ENCODE results near the gene PER1.
"Not testable (repeated sequence)": the region's sequence is repeated elsewhere in the genome, so short reads cannot be mapped to it uniquely, and the experiment has no call there.

Gene PER1

DNA sequence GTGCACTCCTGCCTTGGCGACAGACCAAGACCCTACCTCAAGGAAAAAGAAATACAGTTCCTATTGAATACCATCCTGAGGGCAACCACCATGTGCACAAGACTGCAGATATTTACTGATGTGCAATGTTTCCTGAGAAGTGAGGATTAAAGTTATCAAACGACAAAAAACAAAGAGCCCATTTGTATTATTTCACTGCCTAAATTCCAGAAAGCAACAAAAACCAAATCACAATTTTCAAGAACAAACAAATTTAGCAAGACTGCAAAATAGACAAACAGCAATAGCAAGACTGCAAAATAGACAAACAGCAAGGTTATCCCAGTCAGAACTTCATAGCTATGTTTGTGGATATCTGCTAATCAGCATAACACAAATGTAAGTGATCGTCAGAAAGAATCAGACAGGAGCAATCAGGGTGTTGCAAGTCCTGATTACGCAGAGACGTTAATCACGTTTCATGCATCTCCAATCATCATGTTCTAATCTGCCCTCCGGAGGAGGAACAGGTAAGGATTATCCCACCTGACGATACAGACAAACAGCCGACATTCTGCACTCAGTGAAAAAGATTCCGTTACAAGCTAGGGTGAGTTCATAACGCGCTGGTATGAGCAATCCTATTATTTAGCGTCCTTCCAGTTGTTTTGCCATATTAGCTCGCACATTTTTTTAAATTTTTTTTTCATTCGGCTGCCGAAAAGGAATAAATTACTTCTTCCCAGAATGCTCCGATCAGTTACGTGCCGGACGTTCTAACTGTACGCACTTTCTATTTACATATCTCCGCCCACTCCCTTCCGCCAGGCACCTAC, 21.1 kb upstream of the PER1 start:
- DNase-seq (ENCODE audit: low spot score) = peak; percentile 87

DNA sequence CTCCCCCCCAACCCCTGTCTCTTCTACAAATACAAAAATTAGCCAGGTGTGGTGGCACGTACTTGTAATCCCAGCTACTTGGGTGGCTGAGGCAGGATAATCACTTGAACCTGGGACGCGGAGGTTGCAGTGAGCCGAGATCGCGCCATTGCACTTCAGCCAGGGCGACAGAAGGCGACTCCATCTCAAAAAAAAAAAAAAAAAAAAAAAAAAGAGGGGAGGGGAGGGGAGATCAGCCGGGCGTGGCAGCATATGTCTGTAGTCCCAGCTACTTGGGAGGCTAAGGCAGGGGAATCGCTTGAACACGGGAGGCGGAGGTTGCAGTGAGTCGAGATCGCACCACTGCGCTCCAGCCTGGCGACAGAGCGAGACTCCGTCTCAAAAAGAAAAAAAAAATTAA, 18.0 kb upstream of the PER1 start:
- DNase-seq (ENCODE audit: low spot score) = not testable (repeated sequence)

DNA sequence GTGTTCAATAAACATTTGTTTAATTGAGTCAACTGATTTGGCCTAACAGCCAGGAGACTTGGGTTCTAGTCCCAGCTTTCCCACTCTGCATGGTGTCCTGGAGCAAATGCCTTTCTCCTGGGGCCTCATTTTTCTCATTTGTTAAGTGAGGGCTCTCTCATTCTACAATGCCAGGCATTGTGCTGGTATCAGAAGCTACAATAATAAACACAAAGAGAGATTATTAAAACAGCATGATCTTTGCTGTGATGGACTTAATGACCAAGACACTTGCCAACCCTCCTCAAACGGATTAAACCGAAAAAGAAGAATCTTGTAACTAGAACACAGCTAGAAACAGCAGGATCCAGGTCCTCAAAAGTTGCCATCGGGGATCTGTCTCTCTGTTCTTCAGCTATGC, 15.3 kb upstream of the PER1 start:
- DNase-seq (ENCODE audit: low spot score) = no peak

DNA sequence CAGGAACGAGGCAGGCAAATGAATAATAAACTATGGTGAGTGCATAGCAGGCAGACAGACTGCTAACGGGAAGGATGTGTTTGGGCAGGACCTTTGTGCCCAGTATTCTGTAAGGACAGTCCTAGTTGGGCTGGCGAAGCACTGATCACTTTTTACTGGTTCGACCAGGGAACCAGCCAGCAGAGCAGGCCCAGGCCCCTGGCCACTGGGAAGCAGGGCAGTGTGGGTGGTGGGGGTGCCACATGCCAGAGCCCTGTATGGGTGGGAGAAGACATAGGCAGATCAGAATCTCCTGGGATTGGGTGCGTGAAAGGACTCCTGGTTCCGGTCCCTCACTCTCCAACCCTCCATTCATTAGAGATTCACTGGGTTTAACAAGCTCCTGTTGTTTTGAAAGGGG, 14.5 kb upstream of the PER1 start:
- no peak for DNase-seq (ENCODE audit: low spot score)

DNA sequence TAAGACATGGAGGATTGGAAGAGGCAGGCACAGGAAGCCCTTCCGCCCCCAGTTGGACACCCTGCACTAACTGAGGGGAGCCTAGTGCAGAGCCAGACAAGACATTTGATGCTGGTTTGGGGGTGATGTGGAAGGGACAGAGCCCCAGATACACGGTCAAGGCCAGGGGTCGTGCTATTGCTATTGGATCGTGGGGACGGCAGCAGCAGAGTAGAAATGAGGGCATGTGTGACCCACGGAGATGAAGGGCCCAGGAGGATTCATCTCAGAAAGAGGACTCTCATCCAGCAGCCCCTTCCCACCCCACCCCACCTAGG, 12.6 kb upstream of the PER1 start:
- DNase-seq (ENCODE audit: low spot score) = no peak

DNA sequence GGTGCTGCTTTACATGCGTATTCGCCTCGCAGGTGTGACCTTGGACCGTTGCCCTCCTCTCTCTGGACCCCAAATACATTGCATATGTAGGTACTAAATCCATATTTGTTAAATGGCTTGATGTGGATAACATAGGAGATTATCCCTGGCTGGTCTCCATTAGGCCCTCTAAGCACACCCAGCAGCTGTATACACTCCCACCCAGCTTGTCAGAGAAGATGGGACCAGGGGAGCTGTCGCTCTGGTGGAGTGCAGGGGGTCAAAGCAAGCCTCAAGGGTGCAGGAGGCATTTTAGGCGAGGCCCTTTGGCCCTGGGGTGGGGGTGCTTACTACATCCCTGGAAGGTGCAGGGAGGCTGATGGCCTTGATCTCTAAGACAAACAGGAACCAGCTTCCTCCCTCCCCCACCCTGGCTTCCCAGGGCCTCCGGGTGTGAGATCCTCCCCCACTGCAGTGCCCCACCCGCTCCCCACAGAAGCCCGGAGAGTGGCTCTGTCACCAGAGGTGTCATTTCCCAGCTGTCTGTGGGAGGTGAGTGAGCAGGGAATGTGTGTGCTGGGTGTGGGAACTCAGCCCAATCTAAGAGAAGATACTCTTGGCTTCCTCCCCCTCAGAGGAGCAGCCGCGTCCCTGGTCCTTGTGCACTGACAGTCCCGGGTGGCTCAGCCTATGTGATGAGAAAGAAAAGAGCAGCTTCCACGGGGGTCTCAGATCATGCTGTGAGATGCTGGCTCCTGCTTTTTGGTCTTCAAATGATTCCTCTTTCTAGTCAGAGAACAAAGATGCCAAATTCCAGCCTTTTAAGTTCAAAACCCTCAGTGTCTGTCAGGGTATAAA, 12.0 kb upstream of the PER1 start:
- peak; percentile 83 for DNase-seq (ENCODE audit: low spot score)

DNA sequence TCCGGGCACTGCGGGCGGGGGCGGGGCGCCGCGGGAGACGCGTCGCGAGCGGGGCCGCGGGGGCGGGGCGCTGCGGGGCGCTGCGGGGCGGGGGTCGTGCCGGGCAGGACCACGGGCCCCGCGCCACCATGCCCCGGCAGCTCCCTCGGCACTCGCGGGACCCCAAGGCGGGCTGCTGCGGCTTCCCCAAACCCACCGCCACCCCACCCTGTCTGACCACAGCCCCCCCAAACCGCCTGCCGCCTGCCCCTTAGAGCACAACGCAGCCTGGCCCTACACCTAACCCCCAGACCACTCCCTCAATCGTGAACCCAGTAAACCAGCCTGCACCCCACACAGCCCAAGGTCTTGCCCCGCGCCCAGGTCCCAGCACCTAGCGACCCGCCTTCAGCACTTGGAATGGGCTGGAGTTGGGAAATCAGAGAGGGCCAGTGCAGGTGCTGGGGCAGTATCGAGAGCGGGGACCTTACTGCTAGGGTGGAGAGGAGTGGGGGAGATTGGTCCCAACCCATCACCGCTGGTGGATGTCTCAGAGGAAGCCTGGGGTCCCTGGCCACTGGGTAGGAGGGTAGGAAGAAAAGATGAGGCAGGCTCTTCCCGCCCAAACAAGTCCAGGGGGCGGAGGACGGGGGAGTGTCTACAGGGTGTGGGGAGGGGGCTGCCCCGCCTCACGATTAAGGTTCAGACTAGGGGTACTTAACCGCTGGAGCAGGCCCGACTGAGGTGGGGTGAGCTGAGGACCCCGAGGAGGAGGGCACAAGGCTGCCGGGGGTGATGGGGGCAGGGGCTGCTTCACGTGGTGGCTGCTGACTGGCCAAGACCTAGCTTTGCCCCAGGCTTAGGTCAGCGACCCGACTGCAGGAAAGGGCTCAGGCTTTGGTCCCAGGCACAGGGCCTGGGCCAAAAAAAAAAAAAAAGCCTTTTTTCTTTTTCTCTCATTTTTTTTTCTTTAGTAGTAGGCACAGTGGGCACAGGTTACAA, 11.1 kb upstream of the PER1 start:
- no peak for DNase-seq (ENCODE audit: low spot score)

DNA sequence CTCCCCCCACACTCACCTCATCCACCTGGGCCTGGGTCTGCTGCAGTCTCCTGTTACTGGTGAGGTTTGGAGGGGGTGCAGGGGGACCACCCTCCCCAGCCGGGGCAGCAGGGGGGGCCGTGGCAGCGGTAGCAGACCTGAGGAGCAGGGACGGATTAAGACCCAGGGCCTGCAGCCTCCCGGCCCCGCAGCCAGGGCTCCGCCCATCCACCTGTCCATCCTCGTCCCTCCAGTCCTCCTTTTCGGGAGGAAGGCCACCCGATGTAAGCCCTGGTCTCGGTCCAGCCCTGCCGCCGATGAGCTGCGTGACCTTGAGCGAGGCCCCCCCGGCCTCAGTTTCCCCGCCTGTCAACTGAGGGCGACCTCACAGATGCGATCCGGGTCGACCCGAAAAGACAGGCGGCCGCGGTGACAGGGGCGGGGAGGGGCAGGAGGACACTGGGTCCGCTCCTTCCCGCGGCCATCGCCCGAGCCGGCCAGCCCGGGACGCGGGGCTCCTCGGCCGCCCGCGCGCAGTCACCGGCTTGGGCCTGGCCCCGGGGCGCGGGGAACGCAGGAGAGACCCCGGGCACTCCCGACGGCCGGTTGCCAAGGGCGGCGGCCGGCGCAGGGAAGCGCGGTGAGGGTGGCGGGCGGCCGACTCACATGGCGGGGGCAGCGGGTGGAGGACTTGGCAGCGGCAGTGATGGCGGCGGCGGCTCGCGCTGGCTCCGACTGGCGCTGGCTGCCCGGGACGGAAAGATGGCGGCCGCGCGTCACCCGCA, 10.2 kb upstream of the PER1 start, which contains the start of gene VAMP2:
Gene VAMP2 (minus strand): TSS at position 716 of the 764 bp plus-strand sequence. CDS start 69 bp downstream, at position 647.
- DNase-seq (ENCODE audit: low spot score) = peak; percentile 81

DNA sequence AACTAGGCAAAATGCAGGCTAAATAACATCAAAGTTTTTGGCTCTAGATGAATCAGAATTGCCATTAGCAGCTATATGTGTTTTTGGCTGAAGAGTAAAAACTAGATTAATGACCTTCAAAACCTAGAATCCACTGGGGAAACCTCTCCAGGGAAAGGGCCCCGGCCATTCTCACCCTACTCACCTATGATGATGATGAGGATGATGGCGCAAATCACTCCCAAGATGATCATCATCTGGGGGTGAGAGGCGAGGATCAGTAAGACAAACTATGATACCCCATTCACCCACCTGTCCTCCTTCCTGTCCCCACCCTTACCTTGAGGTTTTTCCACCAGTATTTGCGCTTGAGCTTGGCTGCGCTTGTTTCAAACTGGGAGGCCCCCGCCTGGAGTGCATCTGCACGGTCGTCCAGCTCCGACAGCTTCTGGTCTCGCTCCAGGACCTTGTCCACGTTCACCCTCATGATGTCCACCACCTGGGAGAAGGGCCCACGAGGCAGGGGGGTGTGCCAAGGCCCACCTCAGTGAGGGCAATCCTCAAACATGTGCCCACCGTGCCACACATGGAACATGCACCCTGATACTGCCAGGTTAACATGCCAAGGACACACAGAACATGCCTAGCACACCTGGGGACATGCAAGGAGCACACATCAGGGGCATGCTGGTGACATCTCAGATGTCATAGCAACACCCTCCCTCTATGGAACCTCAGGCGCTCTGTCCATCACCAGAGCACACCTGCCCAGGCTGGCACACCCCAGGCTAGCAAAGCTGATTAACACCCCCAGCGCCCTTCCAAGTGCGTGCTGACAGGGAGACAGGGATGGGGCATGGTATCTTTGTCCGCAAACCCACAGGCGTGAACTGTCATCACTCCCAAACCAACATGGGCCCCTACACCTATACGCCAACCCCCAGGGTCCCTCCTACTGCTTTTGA, 9.4 kb upstream of the PER1 start:
- no peak for DNase-seq (ENCODE audit: low spot score)

DNA sequence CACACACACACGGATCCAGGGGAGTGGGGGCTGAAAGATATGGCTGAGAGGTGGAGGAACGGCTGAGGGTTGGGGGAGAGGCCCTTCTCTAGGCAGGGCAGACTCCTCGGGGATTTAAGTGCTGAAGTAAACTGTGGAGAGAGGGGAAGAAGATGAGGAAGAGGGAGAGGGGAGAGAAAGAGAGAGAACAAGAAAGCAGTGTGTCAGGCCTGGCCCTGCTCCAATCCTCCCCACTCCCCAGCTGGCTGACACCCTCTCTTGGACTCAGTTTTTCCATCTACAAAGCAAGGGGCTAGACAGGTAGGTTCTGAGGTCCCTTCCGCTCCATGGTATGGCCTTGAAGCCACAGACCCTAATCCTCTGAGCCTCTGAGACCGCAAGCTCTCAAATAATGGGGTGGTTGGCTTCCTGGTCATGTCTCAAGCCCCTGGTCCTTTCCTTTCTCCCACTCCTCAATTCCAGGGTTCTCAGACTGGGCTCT, 8.6 kb upstream of the PER1 start:
- no peak for DNase-seq (ENCODE audit: low spot score)

DNA sequence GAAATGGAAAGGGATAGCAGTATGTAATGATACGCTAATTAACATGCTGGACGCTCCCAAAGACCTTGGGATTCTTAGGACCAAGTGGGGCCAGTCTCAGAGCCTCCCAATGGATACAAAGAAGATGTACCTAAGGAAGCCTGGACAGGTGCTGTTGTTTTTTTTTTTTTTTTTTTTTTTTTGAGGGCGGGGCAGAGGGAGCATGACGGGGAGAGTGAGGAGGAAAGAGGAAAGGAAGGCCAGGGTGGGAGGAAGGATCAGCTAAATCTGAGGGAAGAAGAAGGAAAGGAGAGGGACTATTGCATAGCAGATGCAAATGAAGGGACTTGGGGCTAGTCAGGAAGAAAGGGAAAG, 8.0 kb upstream of the PER1 start:
- DNase-seq (ENCODE audit: low spot score) = no peak

DNA sequence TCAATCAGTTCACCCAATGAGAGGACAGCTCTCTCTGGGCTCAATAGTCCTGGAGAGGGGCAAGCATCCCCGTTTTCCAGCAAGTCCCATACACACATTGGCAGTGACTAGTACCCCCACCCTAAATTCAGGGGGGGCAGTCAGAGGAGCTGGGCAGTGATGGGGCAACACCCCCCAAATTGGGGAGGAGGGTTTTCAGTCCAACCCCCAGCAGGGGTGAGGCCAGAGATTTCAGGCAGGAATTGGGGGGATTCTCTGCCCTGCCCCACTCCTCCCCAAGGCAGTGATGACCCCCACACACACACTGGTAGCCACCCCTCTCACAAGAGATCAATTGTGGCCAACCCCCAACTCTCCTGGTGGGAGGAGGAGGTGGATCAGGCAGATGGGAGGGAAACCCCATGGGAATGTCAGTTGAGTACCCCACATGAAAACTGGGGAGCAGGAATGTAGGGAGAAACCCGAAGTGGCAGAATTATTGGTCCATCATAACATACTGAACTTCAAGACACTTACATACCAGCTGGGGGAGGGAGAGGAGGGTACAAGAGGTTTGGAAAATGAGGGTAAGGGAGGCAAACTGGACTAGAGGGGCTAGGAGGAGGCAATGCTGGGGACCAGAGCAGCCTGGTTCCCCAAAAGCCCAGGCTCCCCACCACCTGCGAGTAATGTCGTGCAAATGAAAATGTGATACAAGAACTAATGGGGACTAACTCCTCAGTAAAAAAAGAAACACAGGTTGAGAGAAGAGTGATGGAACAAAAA, 7.4 kb upstream of the PER1 start:
- DNase-seq (ENCODE audit: low spot score) = no peak

DNA sequence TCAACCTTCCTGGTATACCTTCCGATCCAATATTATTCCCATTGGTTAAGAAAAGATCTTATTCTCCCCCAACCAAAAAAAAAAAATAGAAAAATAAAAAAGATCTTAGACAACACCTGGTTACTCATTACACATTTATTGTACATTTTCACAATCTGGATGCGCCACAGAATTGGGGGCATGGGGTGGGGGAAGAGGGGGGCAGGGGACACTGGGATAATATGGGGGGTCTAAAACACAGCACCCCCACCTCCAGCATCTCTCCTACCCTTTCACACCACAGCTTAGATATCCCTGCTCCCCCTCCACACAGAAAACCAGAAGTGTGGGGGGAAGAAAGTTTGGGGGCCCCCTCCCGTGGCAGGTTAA, 6.8 kb upstream of the PER1 start:
- DNase-seq (ENCODE audit: low spot score) = no peak

DNA sequence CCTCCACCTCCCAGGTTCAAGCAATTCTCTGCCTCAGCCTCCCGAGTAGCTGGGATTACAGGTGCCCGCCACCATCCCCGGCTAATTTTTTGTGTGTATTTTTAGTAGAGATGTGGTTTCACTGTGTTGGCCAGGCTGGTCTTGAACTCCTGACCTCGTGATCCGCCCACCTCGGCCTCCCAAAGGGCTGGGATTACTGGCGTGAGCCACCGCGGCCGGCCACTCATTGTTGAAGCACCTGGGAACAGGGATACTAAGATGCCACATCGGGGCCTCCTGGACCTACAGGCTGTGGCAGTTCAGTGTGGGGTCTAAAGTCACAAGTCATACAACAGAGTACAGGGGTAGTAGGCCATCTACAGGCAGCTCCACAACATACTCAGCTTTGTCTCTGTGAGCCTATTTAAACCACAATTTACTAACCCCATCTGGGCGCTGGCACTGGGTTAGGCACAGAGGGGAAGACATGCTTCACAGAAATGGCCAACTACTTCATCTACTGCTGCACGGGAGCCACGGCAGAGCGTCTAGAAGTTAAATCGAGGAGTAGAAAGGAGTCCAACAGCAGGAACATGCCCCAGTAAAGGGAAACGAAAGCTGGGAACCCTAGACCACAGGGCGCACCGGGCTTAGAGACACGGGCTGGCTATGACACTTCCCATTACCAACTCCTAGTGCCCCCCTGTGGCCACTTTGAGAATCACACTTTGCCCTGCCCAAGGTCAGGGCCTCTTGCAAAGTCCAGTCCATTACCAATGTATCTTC, 6.2 kb upstream of the PER1 start:
- DNase-seq (ENCODE audit: low spot score) = peak; percentile 84

DNA sequence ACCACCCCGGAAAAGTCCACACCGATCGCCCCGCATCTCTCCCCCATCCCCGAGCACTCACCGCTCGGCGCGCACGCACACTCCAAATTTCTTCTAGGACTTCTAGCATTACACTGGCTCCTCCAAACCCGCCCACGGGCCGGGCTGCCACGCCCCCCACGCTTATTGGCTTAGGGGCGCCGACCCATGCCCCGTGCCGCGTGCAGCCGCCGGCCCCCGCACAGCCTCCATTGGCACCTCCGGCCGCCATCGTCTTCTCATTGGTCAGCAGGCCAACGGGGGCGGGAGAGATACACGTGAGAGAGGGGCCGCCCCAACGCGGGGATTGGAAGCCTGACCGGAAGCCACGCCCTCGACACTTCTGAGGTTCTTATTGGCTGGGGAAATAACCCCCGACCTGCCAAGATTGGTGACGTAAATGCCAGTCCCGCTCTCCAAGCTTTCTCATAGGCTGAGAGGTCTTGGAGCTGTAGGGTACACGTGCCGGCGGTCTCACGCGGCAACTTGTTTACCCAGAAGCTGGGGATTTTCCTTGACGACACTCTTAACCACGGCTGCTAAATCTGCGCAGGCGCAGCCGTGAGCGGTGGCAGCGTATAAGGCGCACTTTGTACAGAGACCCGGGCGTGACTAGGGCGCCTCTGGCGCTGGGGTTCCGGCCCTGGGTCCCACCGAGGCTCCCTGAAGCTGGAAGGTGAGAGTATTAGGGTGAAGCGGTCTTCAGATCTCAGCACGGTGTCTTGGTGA, 4.2 kb upstream of the PER1 start:
- peak; percentile 100 for DNase-seq (ENCODE audit: low spot score)

DNA sequence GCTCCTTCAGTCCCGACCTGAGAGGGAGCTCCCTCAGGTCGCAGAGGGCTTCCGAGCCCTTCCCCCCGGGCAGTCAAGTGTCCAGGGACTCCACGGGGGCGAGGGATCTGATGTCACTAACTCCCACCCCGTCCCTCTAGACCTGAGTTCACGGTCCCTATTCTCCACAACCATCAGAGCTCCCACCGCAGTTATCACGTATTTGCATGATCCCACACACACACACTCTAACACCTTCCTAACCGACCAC, 3.7 kb upstream of the PER1 start:
- DNase-seq (ENCODE audit: low spot score) = no peak

DNA sequence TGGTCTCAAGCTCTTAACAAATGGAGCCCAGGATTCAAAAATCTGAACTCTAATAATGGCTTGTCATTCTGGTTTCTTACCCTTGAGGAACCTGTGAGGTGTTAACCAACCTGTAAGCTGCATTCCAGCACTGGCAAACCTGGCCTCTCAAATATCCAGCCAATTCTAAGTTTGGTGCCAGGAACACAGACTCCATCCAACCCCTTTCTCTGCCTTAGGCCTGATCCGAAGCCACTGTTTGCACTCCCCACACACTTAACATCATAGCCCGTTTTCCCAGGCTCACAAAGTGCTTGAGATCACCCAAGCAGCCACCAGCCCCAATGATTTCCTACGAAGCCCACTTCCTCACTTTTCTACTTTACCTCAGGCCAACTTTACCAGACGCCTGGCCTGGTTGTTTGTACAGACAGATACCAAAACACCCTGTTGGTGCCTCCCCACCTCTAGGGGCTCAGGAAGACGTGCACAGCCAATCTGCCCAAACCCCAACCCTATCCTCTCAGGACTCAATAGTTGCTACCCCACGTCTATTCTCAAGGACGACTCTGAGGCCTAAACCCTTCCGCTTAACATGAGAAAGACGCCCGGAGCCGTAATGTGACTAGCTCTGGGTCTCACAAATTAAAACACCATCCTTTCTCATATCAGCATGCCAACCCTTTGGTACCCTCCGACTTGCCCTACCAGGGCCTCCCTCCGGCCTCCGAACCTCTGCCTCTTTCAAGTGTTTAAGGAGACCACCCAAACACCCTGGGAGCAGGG, 3.2 kb upstream of the PER1 start:
- DNase-seq (ENCODE audit: low spot score) = no peak
